GM12878 (cell line): Measurements from ENCODE around the gene RARS1. TPM values are rescaled to one million over a fixed set of nuclear protein-coding genes. Genes with fewer than 3 reads are reported as not detected.

Experiments
- ATAC-seq: fragments of 200-7000 bp; cut with Tn5 transposase; 3 replicates; pipeline ENCODE4 v1.9.1; 2020; ENCODE audit warnings: mild to moderate bottlenecking, moderate library complexity
- BruUV-seq: library from RNA; stranded (reverse); fragments of 400-500 nt; replicated peaks from 2 replicates; lab custom pipeline; 2021; lab: Mats Ljungman, UMichigan
- CTCF ChIA-PET: fragments of 300-600 bp; sonication (Branson Sonifier 250); formaldehyde crosslinking; extraction: SDS; loops from one replicate; lab custom pipeline; 2021; ENCODE audit warnings: inconsistent platforms; lab: Yijun Ruan, JAX
- POLR2A ChIA-PET: fragments of 350-600 bp; formaldehyde crosslinking; extraction: SDS; loops from one replicate; lab custom pipeline; 2021; ENCODE audit warnings: inconsistent platforms; lab: Charles Lee
- RAD21 ChIA-PET: fragments of 300-600 bp; sonication (Branson Sonifier 250); formaldehyde crosslinking; loops from one replicate; lab custom pipeline; 2023; ENCODE audit warnings: antibody characterized with exemption; ENCODE audit not compliant: unreplicated experiment; lab: Charles Lee
- SMC1A ChIA-PET: fragments of 300-600 bp; sonication (Branson Sonifier 250); formaldehyde crosslinking; loops from one replicate; lab custom pipeline; 2023; ENCODE audit not compliant: unreplicated experiment, uncharacterized antibody; lab: Charles Lee
- DNase-seq: peaks from one replicate; pipeline ENCODE4 v3.0.0-alpha.2; 2011; ENCODE audit warnings: low read depth, low spot score
- FAIRE-seq: peaks from 3 replicates; lab custom pipeline; 2011; peaks lifted over from hg19 to GRCh38; lab: Jason Lieb, UNC
- H2AFZ ChIP-seq: 2 replicates; pipeline ENCODE4 v1.6.0; 2011; ENCODE audit warnings: low read depth, low read length, control low read depth; ENCODE audit not compliant: control insufficient read depth
- H3K27ac ChIP-seq: 2 replicates; pipeline ENCODE4 v1.5.1; 2011; ENCODE audit warnings: control low read depth; ENCODE audit not compliant: control insufficient read depth, insufficient read depth
- H3K27me3 ChIP-seq, 2 experiments: replicated peaks in 1 of 2; 2 replicates each; pipeline versions ENCODE4 v1.6.0 to v1.6.1; 2011; ENCODE audit warnings: low read length in 1 of 2; ENCODE audit not compliant: control insufficient read depth in 2 of 2, insufficient read depth in 2 of 2
- H3K36me3 ChIP-seq, 2 experiments: 2 replicates each; pipeline ENCODE4 v1.5.1; 2011; ENCODE audit warnings: low read length in 1 of 2; ENCODE audit not compliant: control insufficient read depth in 2 of 2, insufficient read depth in 2 of 2
- H3K4me1 ChIP-seq: 2 replicates; pipeline ENCODE4 v1.6.1; 2011; ENCODE audit warnings: mild to moderate bottlenecking, low read length, moderate library complexity, mixed read lengths; ENCODE audit not compliant: control insufficient read depth, insufficient read depth
- H3K4me2 ChIP-seq: 2 replicates; pipeline ENCODE4 v1.6.0; 2011; ENCODE audit warnings: control low read depth; ENCODE audit not compliant: control insufficient read depth, insufficient read depth
- H3K4me3 ChIP-seq: fragments of 200-600 bp; sonication (generic); 2 replicates; pipeline ENCODE4 v1.5.1; 2016
- H3K79me2 ChIP-seq: 2 replicates; pipeline ENCODE4 v1.6.0; 2011; ENCODE audit warnings: low read length; ENCODE audit not compliant: control insufficient read depth, insufficient read depth
- H3K9ac ChIP-seq: 2 replicates; pipeline ENCODE4 v1.8.0; 2011; ENCODE audit warnings: low read length, control low read depth, mixed read lengths; ENCODE audit not compliant: control insufficient read depth, insufficient read depth
- H3K9me3 ChIP-seq: replicated peaks from 3 replicates; pipeline ENCODE4 v1.5.1; 2011; ENCODE audit warnings: mild to moderate bottlenecking, low read length; ENCODE audit not compliant: control insufficient read depth, insufficient read depth
- H4K20me1 ChIP-seq: 2 replicates; pipeline ENCODE4 v1.6.0; 2011; ENCODE audit not compliant: control insufficient read depth, insufficient read depth
- KLF5 ChIP-seq: fragments of 450-650 bp; IDR thresholded peaks from 2 replicates; pipeline ENCODE4 v1.6.1; 2014; ENCODE audit warnings: mild to moderate bottlenecking; ENCODE audit not compliant: partially characterized antibody
- MAX ChIP-seq: IDR thresholded peaks from 2 replicates; pipeline ENCODE4 v1.6.1; 2012; ENCODE audit warnings: low read depth, low read length, improper control_type of control experiment
- NFIC ChIP-seq: IDR thresholded peaks from 2 replicates; pipeline ENCODE4 v1.6.1; 2012; ENCODE audit warnings: low read depth, mild to moderate bottlenecking, inconsistent platforms, low read length, moderate library complexity
- RELB ChIP-seq: fragments of 450-650 bp; IDR thresholded peaks from 2 replicates; pipeline ENCODE4 v1.6.1; 2017; ENCODE audit warnings: low read depth, mild to moderate bottlenecking, moderate library complexity
- TCF3 ChIP-seq: IDR thresholded peaks from 2 replicates; pipeline ENCODE4 v1.6.1; 2012; ENCODE audit warnings: low read depth, mild to moderate bottlenecking, low read length, borderline replicate concordance; ENCODE audit not compliant: insufficient read depth
- YY1 ChIP-seq: IDR thresholded peaks from 2 replicates; pipeline ENCODE4 v1.6.1; 2011; ENCODE audit warnings: low read depth, mild to moderate bottlenecking, low read length
- WGBS: methylation state at CpG from one replicate; pipeline ENCODE4 v1.1.6; 2016; ENCODE audit warnings: low lambda C conversion rate; ENCODE audit not compliant: insufficient replicate concordance, insufficient coverage; ENCODE audit errors: missing lambda C conversion rate; 5-methylcytosine and 5-hydroxymethylcytosine counted together
- in situ Hi-C: fragments of 300-500 bp; cut with MboI; formaldehyde crosslinking; loops from 9 replicates; pipeline ENCODE4 v1.14.3; 2018; ENCODE audit warnings: mixed read lengths
- intact Hi-C: fragments of 100-400 bp; cut with micrococcal nuclease; formaldehyde crosslinking; loops from one replicate; pipeline ENCODE4 v1.14.2; 2022; ENCODE audit not compliant: unreplicated experiment
- polyA plus RNA-seq, 11 experiments: library from polyadenylated mRNA; depleted of rRNA in 4 of 11; unstranded in 6 of 11; stranded (reverse) in 5 of 11; fragments of >200 nt; fragmentation: Nextera tagmentation in 4 of 11; fragmentation: Illumina TruSeq in 1 of 11; extraction: Ambion mirVana in 4 of 11; extraction: Trizol in 1 of 11; gene quantifications; 1 replicate in 1 of 11; 2 replicates in 10 of 11; pipeline versions ENCODE4 v1.2.1 to v1.2.3, GENCODE V29; 2011 to 2016; ENCODE audit warnings: inconsistent platforms in 2 of 11, missing spikeins in 2 of 11, low read depth in 1 of 11
- total RNA-seq, 4 experiments: library from RNA; depleted of rRNA in 3 of 4; stranded (reverse); fragments of >200 nt in 3 of 4; fragmentation: Illumina TruSeq in 1 of 4; extraction: Trizol in 1 of 4; gene quantifications; 2 replicates each; pipeline versions ENCODE4 v1.2.1 to v1.2.3, GENCODE V29; 2013 to 2021

Gene RARS1
- total and polyA plus RNA-seq, 10 of the 15 experiments (the other 5 are each of a cell fraction or from before 2014, with no cell fraction given) = 80.5 to 127 (median 105) TPM

- Histone ChIP-seq H3K9ac (no peak overlapping the region), H3K27ac (no peak overlapping the region), H3K4me1 (no peaks in the 10 kb centered on the region), H3K36me3 (no peaks in the 10 kb centered on the region), H2AFZ (no peak overlapping the region), H3K4me3 (no peak overlapping the region), H3K79me2 (no peaks in the 10 kb centered on the region), H3K4me2 (no peak overlapping the region), H3K9me3 (no peaks in the 10 kb centered on the region), H3K27me3 (no peaks in the 10 kb centered on the region), H4K20me1 (no peaks in the 10 kb centered on the region)
- no TSS peak for BruUV-seq
- 91% methylated on average over 8 of the region's 8 CpGs for WGBS
- ChIA-PET CTCF (no interaction called here), SMC1A (no interaction called here), RAD21 (no interaction called here), POLR2A (no interaction called here)
- intact Hi-C loops (no loop called here), in situ Hi-C loops (no loop called here)
- FAIRE-seq (no peak), DNase-seq (no peak), ATAC-seq (no peak)
- no peak for TF ChIP-seq YY1
- no peak for TF ChIP-seq NFIC
- no peak for TF ChIP-seq KLF5
- no peak for TF ChIP-seq TCF3
- no peak for TF ChIP-seq MAX
- TF ChIP-seq RELB = no peak
These were observed 17.4 kb upstream of the RARS1 start for GRCh38 chr5:168468836-168469235.
